SK-N-SH treated with all-trans-retinoic acid at 6 μM for 48 hours (cell line): ENCODE results near the gene TFRC.

Experiments used
- ARNTL ChIP-seq: fragments of 450-650 bp; formaldehyde crosslinking; IDR thresholded peaks from 2 replicates; pipeline ENCODE4 v1.5.0; 2020; ENCODE audit warnings: low read depth, mild to moderate bottlenecking, moderate library complexity, borderline replicate concordance
- RARB ChIP-seq: fragments of 250-450 bp; sonication (Bioruptor Pico); IDR thresholded peaks from 2 replicates; pipeline ENCODE4 v1.8.0; 2021; ENCODE audit warnings: mild to moderate bottlenecking, moderate library complexity
- TCF4 ChIP-seq: fragments of 250-450 bp; sonication (Bioruptor Pico); IDR thresholded peaks from 2 replicates; pipeline ENCODE4 v1.8.0; 2021; ENCODE audit warnings: mild to moderate bottlenecking, moderate library complexity, borderline replicate concordance
- ZFP3 ChIP-seq: fragments of 250-450 bp; sonication (Bioruptor Pico); IDR thresholded peaks from 2 replicates; pipeline ENCODE4 v1.5.0; 2020; ENCODE audit warnings: mild to moderate bottlenecking, moderate library complexity
- ZFP30 ChIP-seq: fragments of 450-650 bp; formaldehyde crosslinking; IDR thresholded peaks from 2 replicates; pipeline ENCODE4 v1.5.0; 2022; ENCODE audit warnings: mild to moderate bottlenecking, moderate library complexity

- TF ChIP-seq TCF4 (CRISPR knock-in tag) (no peak), ARNTL (no peak), RARB (no peak), ZFP30 (no peak), ZFP3 (CRISPR knock-in tag) (no peak)
These were observed 37.4 kb downstream of the TFRC start for GRCh38 chr3:196044513-196044912.
